NCI-H526 (cell line): ENCODE measurements around the gene TMCO6.
"Not testable (repeated sequence)": the region's sequence is repeated elsewhere in the genome, so short reads cannot be mapped to it uniquely, and the experiment has no call there.

Experiments
- DNase-seq, 2 experiments: peaks; one replicate each; lab custom pipeline; 2025; lab: John Stamatoyannopoulos, UW

TMCO6 gene

GRCh38 chr5:140630292-140631035, 8.8 kb upstream of the TMCO6 start:
- DNase-seq = no peak

GRCh38 chr5:140631036-140631417, 8.2 kb upstream of the TMCO6 start:
- DNase-seq = peak in 1 of 2 experiments; percentile 88

- peak; percentile 73 to 83 for DNase-seq
Measured at GRCh38 chr5:140631831-140632365, 7.4 kb upstream of the TMCO6 start.

DNA sequence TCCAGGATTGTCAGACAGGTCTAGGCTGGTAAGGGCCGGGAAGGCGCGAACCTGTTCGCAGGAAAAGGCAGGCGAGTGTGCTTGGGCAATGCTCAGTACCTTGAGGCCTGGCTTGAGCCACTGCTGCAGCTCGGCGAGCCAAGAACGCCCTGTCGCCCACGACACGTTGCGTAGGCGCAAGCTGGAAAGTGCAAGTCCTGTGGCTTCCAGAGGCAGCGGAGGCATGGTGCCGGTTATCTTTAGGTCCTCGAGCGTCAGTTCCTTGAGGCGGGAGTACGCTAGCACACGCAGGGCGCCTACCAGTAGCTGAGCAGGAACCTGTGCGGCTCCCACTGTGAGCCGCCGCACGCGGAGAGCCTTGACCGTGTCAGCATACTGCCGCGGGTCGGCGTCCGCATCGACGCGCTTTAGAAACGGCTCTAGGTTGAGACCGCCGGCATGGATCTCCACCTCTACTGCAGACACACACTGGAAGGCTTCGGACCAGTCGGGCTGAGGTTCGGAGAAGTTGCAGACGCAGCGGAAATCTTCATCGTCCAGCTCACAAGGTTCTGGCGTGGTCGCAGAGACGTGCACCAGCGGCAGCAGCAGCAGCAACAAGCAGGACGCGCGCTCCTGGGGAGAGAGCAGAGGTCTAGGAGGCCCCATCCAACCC, 6.8 kb upstream of the TMCO6 start:
- peak; percentile 73 to 83 for DNase-seq

GRCh38 chr5:140633021-140633471, 6.2 kb upstream of the TMCO6 start, which contains the start of gene CD14:
Gene CD14 (minus strand): TSS chr5:140633175. CDS start chr5:140633071, 104 bp downstream.
- DNase-seq = peak in 1 of 2 experiments; percentile 66

- no peak for DNase-seq
Measured at GRCh38 chr5:140633501-140633900, 5.8 kb upstream of the TMCO6 start.

DNA sequence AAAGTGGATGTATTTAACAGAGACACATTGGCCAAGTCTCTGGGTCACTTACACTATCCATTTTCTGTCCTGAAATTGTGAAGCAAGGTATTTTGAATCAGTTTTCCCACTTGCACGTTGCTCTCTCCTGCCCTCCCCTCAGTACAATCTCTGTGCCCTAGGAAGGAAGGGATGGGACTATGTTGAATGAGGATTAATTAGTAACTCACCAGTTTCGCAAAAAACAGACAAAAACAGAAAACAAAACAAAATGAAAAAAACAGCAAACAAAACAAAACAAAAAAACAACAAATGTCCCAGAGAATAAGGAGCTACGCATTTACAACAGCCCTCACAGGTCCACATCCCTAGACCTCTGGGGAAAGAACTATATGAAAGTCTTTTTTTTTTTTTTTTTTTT, 5.1 kb upstream of the TMCO6 start:
- no peak for DNase-seq

GRCh38 chr5:140635291-140636257, 3.7 kb upstream of the TMCO6 start:
- no peak for DNase-seq

- no peak for DNase-seq
Measured at GRCh38 chr5:140637371-140638100, 1.7 kb upstream of the TMCO6 start.

- not testable (repeated sequence) for DNase-seq
Measured at GRCh38 chr5:140638898-140639147, 428 bp upstream of the TMCO6 start.

- DNase-seq = no peak
Measured at GRCh38 chr5:140641716-140642115, 2.5 kb downstream of the TMCO6 start.

DNA sequence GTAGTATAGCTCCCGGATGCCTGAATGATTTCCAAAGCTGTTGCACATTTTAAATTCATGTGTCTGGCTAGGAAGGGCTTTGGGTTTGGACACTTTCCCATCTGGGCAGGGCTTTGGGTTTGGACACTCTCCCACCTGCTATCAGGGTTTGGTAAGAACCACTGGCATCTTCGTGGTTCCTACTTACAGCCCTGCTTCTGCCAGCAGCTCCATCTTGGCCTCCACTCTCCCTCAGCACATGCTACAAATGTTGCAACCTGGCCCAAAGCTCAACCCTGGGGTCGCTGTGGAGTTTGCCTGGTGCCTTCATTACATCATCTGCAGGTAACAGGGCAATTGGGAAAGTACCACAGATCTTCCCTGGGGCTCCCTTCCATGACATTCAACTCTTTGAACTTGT, 3.5 kb downstream of the TMCO6 start:
- DNase-seq = no peak

- peak in 1 of 2 experiments; percentile 23 for DNase-seq
Measured at GRCh38 chr5:140647042-140647419, 7.8 kb downstream of the TMCO6 start.

DNA sequence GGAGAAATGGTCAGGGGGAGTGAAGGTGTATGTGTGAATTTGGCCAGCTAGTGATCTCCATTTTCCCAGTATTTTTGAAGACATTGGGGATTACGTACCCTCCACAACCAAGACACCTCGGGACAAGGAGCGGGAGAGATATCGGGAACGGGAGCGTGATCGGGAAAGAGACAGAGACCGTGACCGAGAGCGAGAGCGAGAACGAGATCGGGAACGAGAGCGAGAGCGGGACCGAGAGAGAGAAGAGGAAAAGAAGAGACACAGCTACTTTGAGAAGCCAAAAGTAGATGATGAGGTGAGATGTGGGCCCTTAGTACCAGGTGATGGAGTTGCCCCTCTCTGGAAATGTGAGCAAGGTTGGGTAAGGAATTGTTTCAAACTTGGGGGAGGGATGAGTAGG, 19.6 kb downstream of the TMCO6 start:
- DNase-seq = no peak

DNA sequence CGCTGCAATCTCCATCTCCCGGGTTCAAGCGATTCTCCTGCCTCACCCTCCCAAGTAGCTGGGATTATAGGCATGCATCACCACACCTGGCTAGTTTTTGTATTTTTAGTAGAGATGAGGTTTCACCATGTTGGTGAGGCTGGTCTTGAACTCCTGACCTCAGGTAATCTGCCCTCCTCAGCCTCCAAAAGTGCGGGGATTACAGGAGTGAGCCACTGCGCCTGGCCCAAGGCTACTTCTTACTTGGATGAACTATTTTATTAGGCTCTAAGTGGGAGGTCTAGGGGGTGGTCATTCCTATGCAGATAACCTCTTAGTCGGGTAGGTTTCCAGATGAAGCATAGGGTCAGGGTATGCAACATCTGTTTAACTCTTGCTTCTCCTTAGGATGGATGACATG, 21.1 kb downstream of the TMCO6 start:
- DNase-seq = not testable (repeated sequence)

GRCh38 chr5:140664030-140664358, 24.7 kb downstream of the TMCO6 start:
- no peak for DNase-seq

GRCh38 chr5:140664359-140665119, 25.3 kb downstream of the TMCO6 start, which contains the start of gene WDR55:
Gene WDR55 (plus strand): TSS chr5:140664904. CDS start chr5:140664913, 9 bp downstream.
- peak; percentile 92 to 96 for DNase-seq

GRCh38 chr5:140671035-140671434, 31.8 kb downstream of the TMCO6 start:
- DNase-seq = not testable (repeated sequence)

GRCh38 chr5:140671472-140672125, 32.3 kb downstream of the TMCO6 start:
- no peak for DNase-seq
